LoVo (cell line): ENCODE results near the gene HNRNPF.
"Not testable (repeated sequence)": the region's sequence is repeated elsewhere in the genome, so short reads cannot be mapped to it uniquely, and the experiment has no call there.

Experiments
- DNase-seq: peaks from one replicate; pipeline ENCODE4 v3.0.0-alpha.2; 2016; ENCODE audit warnings: low spot score

HNRNPF gene, protein sequence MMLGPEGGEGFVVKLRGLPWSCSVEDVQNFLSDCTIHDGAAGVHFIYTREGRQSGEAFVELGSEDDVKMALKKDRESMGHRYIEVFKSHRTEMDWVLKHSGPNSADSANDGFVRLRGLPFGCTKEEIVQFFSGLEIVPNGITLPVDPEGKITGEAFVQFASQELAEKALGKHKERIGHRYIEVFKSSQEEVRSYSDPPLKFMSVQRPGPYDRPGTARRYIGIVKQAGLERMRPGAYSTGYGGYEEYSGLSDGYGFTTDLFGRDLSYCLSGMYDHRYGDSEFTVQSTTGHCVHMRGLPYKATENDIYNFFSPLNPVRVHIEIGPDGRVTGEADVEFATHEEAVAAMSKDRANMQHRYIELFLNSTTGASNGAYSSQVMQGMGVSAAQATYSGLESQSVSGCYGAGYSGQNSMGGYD

DNA sequence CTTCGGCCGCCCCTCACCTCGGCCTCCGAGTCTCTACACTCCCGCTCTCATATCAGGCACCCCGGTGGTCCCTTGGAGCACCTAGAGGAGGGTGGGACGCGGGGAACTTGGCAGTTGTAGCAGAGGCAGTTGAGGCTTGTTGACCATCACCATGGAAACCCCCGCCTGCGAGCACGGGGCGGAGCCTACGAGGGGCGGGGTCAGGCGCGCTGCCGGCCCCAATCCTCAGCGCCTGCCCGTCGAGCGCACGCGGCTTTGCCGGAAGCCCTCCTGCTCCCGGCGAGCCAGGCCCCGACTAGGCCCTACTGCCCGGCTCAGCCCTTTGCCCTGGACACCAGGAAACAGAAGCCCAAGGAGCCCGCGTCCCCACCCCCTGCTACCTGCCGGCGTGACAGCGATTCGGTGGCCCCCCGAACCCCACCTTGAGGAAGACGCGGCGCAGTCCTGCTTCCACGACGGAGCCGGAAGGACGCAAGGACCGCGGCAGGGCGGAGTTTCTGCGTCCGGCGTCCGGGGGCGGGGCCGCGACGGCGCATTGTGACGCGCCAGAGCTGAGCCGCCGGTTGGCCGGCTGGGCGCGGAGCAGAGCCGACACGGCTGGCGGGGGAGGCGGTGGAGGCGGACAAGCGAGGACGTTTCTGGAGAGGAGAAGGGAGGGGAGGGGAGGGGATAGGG, at the start of gene HNRNPF:
Gene HNRNPF (minus strand): TSS at position 477 of the 675 bp plus-strand sequence. CDS start 21,302 bp downstream, outside the sequence.
- DNase-seq, result peak; percentile 94

DNA sequence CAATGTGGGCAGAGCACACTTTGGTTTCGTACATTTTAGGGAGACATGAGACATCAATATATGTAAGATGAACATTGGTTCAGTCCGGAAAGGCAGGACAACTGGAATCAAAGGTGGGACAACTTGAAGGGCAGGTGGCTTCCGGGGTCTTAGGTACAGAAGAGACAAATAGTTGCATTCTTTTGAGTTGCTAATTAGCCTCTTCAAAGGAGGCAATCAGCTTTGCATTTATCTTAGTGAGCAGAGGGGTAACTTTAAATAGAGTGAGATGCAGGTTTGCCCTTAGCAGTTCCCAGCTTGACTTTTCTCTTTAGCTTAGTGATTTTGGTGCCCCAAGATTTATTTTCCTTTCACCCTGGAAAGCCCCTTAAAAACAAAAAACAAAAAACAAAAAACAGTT, 49.2 kb upstream of the HNRNPF start:
- no peak for DNase-seq

DNA sequence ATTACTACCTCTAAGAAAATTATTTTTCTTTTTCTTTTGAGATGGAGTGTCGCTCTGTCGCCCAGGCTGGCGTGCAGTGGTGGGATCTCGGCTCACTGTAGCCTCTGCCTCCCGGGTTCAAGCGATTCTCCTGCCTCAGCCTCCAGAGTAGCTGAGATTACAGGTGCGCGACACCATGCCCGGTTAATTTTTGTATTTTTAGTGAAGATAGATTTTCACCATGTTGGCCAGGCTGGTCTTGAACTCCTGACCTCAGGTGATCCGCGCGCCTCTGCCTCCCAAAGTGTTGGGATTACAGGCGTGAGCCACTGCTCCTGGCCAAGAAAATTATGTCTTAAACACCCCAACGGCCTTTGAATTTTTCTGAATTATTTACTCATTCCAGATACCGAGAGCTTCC, 47.6 kb upstream of the HNRNPF start:
- DNase-seq, result not testable (repeated sequence)

DNA sequence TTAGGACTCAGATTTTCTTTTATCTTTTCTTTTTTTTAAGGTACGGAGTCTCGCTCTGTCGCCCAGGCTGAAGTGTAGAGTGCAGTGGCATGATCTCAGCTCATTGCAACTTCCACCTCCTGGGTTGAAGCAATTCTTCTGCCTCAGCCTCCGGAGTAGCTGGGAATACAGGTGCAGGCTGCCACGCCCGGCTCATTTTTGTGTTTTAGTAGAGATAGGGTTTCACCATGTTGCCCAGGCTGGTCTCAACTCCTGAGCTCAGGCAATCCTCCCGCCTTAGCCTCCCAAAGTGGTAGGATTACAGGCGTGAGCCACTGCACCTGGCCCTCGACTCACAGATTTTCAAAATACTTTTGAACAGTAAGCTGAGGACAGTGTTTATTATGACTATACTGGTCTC, 45.0 kb upstream of the HNRNPF start:
- DNase-seq, result not testable (repeated sequence)

DNA sequence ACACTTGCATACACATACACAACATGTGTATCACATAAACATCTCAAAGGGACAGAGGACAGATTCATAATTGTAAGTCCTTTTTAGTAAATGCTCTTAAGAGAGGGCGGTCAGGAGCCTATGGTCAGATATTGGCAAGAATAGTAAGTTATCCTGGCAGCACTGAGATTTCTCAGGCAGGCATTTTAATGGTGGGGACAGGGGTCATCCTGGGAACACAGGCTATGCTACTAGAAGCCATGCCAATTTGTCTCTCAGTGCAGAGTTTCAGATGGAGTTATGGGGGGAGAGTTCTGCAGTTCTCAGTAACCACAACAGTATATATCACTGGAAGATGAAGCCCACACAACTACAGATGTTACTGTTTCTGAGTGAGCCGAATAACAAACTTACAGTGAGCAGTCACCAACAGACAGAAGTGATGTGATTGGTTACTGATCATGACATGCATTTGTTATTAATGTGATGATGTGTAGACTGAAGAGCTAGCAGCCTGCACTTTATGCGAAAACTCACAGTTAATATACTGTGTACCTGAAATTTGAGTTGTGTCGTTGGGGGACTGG, 44.4 kb upstream of the HNRNPF start:
- no peak for DNase-seq

DNA sequence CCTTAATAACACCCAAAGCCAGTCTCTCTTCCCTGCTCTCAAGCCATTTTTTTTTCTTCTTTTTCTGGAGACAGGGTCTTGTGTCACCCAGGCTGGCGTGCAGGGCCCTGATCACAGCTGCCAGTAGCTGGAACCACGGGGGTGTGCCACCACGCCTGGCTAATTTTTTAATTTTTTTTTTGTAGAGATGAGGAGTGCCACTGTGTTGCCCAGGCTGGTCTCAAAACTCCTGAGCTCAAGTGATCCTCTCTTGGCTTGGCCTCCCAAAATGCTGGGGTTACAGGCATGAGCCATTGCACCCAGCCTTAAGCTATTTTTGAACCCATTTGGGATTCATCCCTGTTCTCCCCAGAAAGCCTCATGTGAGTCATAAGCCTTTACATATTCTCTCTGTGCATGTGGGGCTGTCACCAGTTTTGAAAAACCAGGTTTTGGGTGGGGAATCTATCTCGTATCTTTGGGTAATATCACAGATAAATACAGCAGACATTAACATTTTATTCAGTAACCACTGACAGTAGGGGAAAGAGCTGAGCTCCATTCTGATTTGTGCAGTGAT, 43.4 kb upstream of the HNRNPF start:
- DNase-seq, result no peak

DNA sequence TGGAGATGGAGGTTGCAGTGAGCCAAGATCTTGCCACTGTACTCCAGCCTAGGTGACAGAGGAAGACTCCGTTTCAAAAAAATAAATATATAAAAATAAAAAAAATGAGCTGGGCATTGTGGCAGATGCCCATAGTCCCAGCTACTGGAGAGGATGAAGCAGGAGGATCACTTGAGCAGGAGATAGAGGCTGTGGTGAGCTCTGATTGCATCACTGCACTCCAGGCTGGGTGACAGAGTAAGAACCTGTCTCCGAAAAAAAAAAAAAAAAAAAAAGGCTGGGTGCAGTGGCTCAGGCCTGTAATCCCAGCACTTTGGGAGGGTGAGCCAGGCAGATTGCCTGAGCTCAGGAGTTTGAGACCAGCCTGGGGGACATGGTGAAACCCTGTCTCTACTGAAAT, 39.8 kb upstream of the HNRNPF start:
- DNase-seq, result no peak

DNA sequence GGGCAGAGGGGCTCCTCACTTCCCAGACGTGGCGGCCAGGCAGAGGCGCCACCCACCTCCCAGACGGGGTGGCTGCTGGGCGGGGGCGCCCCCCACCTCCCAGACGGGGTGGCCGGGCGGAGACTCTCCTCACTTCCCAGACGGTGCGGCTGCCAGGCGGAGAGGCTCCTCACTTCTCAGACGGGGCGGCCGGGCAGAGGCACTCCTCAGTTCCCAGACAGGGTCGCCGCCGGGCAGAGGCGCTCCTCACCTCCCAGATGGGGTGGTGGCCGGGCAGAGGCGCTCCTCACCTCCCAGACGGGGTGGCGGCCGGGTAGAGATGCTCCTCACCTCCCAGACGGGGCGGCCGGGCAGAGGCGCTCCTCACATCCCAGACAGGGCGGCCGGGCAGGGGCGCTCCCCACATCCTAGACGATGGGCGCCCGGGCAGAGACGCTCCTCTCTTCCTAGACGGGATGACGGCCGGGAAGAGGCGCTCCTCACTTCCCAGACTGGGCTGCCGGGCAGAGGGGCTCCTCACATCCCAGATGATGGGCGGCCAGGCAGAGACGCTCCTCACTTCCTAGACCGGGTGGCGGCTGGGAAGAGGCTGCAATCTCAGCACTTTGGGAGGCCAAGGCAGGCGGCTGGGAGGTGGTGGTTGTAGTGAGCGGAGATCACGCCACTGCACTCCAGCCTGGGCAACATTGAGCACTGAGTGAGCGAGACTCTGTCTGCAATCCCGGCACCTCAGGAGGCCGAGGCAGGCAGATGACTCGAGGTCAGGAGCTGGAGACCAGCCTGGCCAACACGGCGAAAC, 37.4 kb upstream of the HNRNPF start:
- not testable (repeated sequence) for DNase-seq

DNA sequence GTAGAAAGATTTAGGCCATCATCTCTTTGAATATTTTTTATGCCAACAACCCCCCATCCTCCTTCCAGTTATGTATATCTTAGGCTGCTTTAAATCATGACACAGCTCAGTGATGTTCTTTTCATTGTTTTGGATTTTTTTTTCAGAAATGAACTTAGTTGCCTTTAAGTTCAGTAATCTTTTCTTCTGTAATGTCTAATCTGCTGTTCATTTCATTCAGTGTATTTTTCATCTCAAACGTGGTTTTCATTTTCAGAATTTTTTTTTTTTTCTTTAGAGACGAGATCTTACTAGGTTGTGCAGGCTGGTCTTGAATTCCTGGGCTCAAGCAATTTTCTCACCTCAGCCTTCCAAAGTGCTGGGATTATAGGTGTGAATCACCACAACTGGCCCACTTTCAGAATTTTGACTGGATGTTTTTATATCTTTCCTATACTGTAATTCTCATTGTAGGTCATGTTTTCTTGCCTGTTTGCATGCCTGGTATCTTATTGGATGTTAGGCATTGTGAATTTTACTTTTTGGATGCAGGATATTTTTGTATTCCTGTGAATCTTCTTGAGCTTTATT, 36.0 kb upstream of the HNRNPF start:
- DNase-seq, result no peak

DNA sequence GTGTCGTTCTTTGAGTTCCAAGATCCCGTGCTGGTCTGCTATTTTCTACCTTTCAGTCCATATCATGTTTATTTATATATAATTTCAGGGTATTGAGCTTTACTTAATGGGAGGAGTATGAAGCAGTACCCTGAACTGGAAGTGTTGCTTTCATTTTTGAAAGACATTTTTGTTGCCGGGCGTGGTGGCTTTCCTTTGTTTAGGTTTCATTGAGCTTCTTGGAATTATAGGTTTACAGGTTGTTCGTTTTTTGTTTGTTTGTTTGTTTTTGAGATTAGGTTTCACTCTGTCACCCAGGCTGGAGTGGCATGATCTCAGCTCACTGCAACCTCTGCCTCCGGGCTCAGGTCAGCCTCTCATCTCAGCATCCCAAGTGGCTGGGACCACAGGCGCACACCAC, 35.3 kb upstream of the HNRNPF start:
- no peak for DNase-seq

DNA sequence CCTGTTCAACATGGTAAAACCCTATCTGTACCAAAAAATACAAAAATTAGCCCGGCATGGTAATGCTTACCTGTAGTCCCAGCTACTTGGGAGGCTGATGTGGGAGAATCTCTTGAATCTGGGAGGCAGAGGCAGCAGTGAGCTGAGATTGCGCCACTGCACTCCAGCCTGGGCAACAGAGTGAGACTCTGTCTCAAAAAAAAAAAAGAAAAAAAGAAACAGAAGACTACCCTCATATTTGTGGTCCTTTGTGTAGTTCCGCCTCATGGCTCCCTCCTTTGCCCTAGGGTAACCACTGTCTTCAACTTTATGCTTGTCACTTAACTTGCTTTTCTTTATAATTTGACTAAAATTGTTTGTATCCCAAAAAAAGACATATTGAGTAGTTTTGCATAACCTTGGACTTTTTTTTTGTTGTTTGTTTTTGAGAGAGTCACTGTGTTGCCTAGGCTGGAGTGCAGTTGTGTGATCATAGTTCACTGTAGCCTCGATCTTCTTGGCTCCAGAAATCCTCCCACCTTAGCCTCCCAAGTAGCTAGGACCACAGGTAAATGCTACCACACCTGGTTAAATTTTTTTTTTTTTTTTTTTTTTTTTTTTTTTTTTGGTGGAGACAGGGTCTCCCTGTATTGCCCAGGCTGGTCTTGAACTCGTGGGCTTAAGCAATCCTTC, 31.6 kb upstream of the HNRNPF start:
- DNase-seq, result no peak

DNA sequence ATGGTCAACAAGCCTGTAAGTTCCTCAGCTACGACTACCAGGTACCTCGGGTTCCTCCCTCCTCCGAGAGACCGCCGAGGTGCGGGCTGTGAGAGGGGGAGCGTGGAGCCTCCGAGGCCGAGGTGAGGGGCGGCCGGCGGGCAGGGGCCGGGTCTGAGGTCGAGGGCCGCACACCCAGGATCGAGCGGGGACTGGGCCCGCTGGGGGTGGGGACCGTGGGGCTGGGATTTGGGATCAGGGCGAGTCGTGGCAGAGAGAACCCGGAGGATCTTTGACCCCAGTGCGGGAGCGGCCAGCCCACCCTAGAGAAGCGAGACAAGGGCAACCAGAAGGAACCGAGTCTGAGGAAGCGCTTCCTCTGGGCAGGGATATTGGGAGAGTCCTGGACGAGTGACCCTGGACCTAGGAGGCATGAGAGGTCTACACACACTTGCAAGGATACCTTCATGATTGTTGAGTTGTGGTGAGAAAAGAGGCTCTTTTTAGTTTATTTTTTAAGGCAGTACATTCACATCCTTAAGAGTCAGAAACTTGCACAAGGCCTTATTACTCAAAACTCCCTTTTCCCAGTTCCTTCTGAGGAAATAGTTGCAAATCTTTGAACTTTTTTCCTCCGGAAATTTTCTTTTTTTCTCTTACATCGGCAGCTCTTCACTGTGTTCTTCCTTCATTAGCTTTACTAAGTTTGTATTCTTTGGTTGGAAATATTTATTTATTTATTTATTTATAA, 28.3 kb upstream of the HNRNPF start:
- DNase-seq, result no peak

DNA sequence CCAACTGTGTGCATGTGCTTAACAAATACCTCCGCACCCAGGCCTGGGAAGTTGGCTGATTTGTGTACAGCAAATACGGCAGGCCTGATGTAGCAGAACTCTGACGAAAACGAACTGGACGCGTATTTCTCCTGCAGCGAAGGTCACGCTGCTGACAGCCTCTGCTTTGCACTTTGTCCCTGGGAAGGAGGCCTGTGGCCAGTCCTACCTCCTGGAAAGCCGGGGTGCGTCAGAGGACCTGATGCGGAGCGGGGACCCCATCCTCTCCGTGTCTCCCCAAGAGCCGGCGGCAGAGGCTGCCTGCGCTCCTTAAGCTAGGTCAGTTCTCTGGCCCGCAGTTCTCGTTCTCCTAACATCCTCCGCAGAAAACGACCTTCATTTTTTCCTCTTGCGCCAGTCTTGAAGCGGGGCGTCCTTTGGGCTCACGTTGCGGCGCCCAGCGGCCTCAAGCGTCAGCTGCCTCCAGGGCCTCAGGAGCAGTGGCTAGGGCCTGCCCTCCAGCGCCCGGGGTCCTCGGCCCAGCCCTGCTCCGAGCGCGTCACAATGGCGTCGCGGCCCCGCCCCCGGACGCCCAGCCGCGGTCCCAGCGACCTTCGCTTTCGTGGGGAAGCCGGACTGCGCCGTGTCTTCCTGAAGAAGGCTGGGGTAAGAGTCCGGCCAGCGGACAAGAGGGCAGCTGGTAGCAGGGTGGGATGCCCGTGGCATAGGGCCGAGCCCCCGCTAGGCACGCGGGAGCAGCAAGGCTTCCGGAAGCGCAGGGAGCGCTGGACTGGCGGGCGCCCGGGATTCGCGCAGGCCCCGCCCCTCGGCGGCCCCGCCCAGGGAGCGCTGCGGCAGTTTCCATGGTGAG, 27.5 kb upstream of the HNRNPF start, which contains the start of gene ZNF487:
Gene ZNF487 (plus strand): TSS at position 821 of the 850 bp plus-strand sequence. CDS start 38,703 bp downstream, outside the sequence.
- peak; percentile 88 for DNase-seq

DNA sequence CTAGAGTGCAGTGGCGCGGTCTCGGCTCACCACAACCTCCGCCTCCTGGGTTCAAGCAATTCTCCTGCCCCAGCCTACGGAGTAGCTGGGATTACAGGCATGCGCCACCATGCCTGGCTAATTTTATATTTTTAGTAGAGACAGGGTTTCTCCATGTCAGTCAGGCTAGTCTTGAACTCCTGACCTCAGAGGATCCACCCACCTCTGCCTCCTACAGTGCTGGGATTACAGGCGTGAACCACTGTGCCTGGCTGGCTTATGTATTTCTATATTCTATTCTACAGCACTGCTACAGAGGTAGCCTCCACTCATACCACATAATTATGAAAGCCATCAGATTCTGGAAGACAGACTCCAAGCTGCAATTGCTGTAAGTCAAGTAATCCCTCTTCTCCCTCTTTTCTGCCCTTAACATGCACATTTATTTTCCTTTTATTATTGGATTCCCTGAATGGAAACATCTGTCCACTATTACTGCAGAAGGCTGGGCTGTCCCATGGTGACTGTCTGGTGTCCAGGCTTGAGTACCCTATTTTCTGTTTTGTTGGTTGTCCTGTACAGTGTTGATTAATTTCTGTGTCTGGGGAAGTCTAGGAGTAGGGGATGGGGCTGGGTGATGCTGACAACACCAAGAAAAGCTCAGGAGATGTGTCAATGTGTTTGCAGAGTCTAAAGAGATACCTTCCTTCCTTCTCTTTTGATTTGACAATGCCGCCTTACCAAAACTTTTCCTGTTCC, 22.1 kb upstream of the HNRNPF start:
- DNase-seq, result no peak

DNA sequence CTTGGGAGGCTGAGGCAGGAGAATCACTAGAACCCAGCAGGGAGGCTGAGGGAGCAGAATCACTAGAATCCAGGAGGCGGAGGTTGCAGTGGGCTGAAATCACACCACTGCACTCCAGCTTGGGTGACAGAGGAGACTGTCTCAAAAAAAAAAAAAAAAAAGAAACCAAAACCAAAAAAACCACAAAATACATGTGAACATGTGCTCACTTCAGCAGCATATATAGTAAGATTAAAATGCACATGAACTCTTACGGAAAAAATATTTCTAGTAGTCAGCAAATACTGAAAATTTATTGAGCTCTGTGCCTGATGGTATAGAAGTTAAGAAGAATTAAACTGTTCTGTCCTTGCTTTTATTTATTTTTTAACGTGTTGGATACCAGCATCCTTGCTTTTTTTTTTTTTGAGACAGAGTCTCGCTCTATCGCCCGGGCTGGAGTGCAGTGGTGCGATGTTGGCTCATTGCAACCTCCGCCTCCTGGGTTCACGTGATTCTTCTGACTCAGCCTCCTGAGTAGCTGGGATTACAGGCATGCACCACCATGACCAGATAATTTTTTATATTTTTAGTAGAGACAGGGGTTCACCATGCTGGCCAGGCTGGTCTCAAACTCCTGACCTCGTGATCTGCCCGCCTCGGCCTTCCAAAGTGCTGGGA, 18.3 kb upstream of the HNRNPF start:
- no peak for DNase-seq

DNA sequence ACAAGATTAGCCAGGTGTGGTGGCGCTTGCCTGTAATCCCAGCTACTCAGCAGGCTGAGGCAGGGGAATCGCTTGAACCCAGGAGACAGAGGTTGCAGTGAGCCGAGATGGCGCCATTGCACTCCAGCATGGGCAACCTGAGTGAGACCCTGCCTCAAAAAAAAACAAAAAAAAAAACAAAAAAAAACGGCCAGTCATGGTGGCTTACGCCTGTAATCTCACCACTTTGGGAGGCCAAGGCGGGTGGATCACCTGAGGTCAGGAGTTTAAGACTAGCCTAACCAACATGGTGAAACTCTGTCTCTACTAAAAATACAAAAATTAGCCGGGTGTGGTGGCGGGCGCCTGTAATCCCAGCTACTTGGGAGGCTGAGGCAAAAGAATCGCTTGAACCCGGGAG, 17.5 kb upstream of the HNRNPF start:
- not testable (repeated sequence) for DNase-seq

DNA sequence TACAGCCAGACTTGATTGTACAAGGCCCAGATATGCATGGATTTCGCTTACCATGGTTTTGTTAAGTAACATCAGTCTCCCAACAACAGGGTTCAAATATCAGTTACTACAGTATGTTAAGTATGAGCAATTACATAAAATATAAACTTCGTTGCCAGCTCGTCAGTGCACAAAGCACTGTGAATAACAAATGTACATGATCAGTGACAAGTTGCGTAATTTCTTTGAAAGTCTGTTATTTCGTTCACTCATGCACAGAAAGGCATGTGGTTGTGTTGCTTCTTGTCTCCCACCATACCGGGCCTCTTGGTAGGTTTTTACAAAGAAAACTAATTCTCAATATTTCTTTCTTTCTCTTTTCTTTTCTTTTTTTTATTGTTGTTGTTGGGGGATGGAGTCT, 15.4 kb upstream of the HNRNPF start:
- no peak for DNase-seq

DNA sequence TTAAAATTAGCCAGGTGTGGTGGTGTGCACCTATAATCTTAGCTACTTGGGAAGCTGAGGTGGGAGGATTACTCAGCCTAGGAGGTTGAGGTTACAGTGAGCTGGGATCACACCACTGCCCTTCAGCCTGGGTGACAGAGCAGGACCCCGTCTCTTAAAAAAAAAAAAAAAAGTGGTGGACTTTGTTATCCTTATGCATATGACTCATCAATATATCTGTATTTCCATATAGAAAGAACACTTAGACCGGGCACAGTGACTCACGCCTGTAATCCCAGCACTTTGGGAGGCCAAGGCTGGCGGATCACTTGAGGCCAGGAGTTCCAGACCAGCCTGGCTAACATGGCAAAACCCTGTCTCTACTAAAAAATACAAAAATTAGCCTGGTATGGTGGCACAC, 13.0 kb upstream of the HNRNPF start:
- not testable (repeated sequence) for DNase-seq
